ENCODE measurements around the gene PRKCA.
A peak's percentile ranks its signal among the peaks of the same experiment; 100 is the strongest.

Gene PRKCA

GRCh38 chr17:66634193-66634592 lies 331.8 kb downstream of the PRKCA start:
- Histone ChIP-seq H3K4me1 (ENCODE audit: control insufficient read depth, insufficient read depth, low read length) (peaks cover 7% of the 10 kb centered on the region), H3K4me3 (ENCODE audit: low read length) (no peak overlapping the region), H3K9ac (ENCODE audit: low read depth, low read length) (no peak overlapping the region), H3K36me3 (ENCODE audit: insufficient read depth, low read length) (peaks cover 4% of the 10 kb centered on the region), H3K4me2 (ENCODE audit: low read length) (no peak overlapping the region), H3K27me3 (ENCODE audit: control insufficient read depth, insufficient read depth, low read length) (no peaks in the 10 kb centered on the region), H3K9me3 (replicated peaks; ENCODE audit: low read length) (no peaks in the 10 kb centered on the region)

GRCh38 chr17:66635386-66636045 lies 333.1 kb downstream of the PRKCA start:
- Histone ChIP-seq H3K4me1 (ENCODE audit: control insufficient read depth, insufficient read depth, low read length) (peaks cover 7% of the 10 kb centered on the region), H3K9ac (ENCODE audit: low read depth, low read length) (no peak overlapping the region), H3K4me2 (ENCODE audit: low read length) (no peak overlapping the region), H3K27me3 (ENCODE audit: control insufficient read depth, insufficient read depth, low read length) (no peaks in the 10 kb centered on the region), H3K9me3 (replicated peaks; ENCODE audit: low read length) (no peaks in the 10 kb centered on the region), H3K36me3 (ENCODE audit: insufficient read depth, low read length) (peaks cover 4% of the 10 kb centered on the region), H3K4me3 (ENCODE audit: low read length) (no peak overlapping the region)

GRCh38 chr17:66636111-66636510 lies 333.7 kb downstream of the PRKCA start:
- H3K9ac ChIP-seq (ENCODE audit: low read depth, low read length) = no peak overlapping the region
- peaks cover 4% of the 10 kb centered on the region for H3K36me3 ChIP-seq (ENCODE audit: insufficient read depth, low read length)
- H3K9me3 ChIP-seq (replicated peaks; ENCODE audit: low read length) = no peaks in the 10 kb centered on the region
- H3K27me3 ChIP-seq (ENCODE audit: control insufficient read depth, insufficient read depth, low read length) = no peaks in the 10 kb centered on the region
- no peak overlapping the region for H3K4me2 ChIP-seq (ENCODE audit: low read length)
- no peak overlapping the region for H3K4me3 ChIP-seq (ENCODE audit: low read length)
- H3K4me1 ChIP-seq (ENCODE audit: control insufficient read depth, insufficient read depth, low read length) = peaks cover 7% of the 10 kb centered on the region

- peaks cover 7% of the 10 kb centered on the region for H3K36me3 ChIP-seq (ENCODE audit: insufficient read depth, low read length)
- H3K9me3 ChIP-seq (replicated peaks; ENCODE audit: low read length) = no peaks in the 10 kb centered on the region
- peaks cover 7% of the 10 kb centered on the region for H3K4me1 ChIP-seq (ENCODE audit: control insufficient read depth, insufficient read depth, low read length)
- H3K4me3 ChIP-seq (ENCODE audit: low read length) = no peak overlapping the region
- no peak overlapping the region for H3K4me2 ChIP-seq (ENCODE audit: low read length)
- no peak overlapping the region for H3K9ac ChIP-seq (ENCODE audit: low read depth, low read length)
- no peaks in the 10 kb centered on the region for H3K27me3 ChIP-seq (ENCODE audit: control insufficient read depth, insufficient read depth, low read length)
Observed at GRCh38 chr17:66637491-66637890, 335.1 kb downstream of the PRKCA start.

- no peaks in the 10 kb centered on the region for H3K9me3 ChIP-seq (replicated peaks; ENCODE audit: low read length)
- H3K4me3 ChIP-seq (ENCODE audit: low read length) = no peak overlapping the region
- no peak overlapping the region for H3K4me2 ChIP-seq (ENCODE audit: low read length)
- no peaks in the 10 kb centered on the region for H3K27me3 ChIP-seq (ENCODE audit: control insufficient read depth, insufficient read depth, low read length)
- peaks cover 4% of the 10 kb centered on the region for H3K4me1 ChIP-seq (ENCODE audit: control insufficient read depth, insufficient read depth, low read length)
- H3K36me3 ChIP-seq (ENCODE audit: insufficient read depth, low read length) = peaks cover 8% of the 10 kb centered on the region
- H3K9ac ChIP-seq (ENCODE audit: low read depth, low read length) = no peak overlapping the region
Observed at GRCh38 chr17:66638707-66639479, 336.5 kb downstream of the PRKCA start.

GRCh38 chr17:66643815-66644710 lies 341.6 kb downstream of the PRKCA start:
- H3K27me3 ChIP-seq (ENCODE audit: control insufficient read depth, insufficient read depth, low read length) = no peaks in the 10 kb centered on the region
- H3K4me1 ChIP-seq (ENCODE audit: control insufficient read depth, insufficient read depth, low read length) = peaks cover 13% of the 10 kb centered on the region
- no peak overlapping the region for H3K4me3 ChIP-seq (ENCODE audit: low read length)
- no peaks in the 10 kb centered on the region for H3K9me3 ChIP-seq (replicated peaks; ENCODE audit: low read length)
- peaks cover 22% of the 10 kb centered on the region for H3K36me3 ChIP-seq (ENCODE audit: insufficient read depth, low read length)
- H3K9ac ChIP-seq (ENCODE audit: low read depth, low read length) = no peak overlapping the region
- peak overlapping the region; percentile 42 for H3K4me2 ChIP-seq (ENCODE audit: low read length)

GRCh38 chr17:66645259-66645658 lies 342.8 kb downstream of the PRKCA start:
- peaks cover 22% of the 10 kb centered on the region for H3K36me3 ChIP-seq (ENCODE audit: insufficient read depth, low read length)
- H3K9ac ChIP-seq (ENCODE audit: low read depth, low read length) = no peak overlapping the region
- peaks cover 13% of the 10 kb centered on the region for H3K4me1 ChIP-seq (ENCODE audit: control insufficient read depth, insufficient read depth, low read length)
- H3K4me2 ChIP-seq (ENCODE audit: low read length) = no peak overlapping the region
- H3K4me3 ChIP-seq (ENCODE audit: low read length) = no peak overlapping the region
- H3K27me3 ChIP-seq (ENCODE audit: control insufficient read depth, insufficient read depth, low read length) = no peaks in the 10 kb centered on the region
- H3K9me3 ChIP-seq (replicated peaks; ENCODE audit: low read length) = no peaks in the 10 kb centered on the region

- H3K4me3 ChIP-seq (ENCODE audit: low read length) = no peak overlapping the region
- H3K9ac ChIP-seq (ENCODE audit: low read depth, low read length) = no peak overlapping the region
- no peaks in the 10 kb centered on the region for H3K27me3 ChIP-seq (ENCODE audit: control insufficient read depth, insufficient read depth, low read length)
- peaks cover 25% of the 10 kb centered on the region for H3K36me3 ChIP-seq (ENCODE audit: insufficient read depth, low read length)
- H3K4me2 ChIP-seq (ENCODE audit: low read length) = no peak overlapping the region
- peaks cover 13% of the 10 kb centered on the region for H3K4me1 ChIP-seq (ENCODE audit: control insufficient read depth, insufficient read depth, low read length)
- no peaks in the 10 kb centered on the region for H3K9me3 ChIP-seq (replicated peaks; ENCODE audit: low read length)
Observed at GRCh38 chr17:66647391-66647983, 345.1 kb downstream of the PRKCA start.

- H3K4me3 ChIP-seq (ENCODE audit: low read length) = no peak overlapping the region
- no peaks in the 10 kb centered on the region for H3K27me3 ChIP-seq (ENCODE audit: control insufficient read depth, insufficient read depth, low read length)
- H3K4me1 ChIP-seq (ENCODE audit: control insufficient read depth, insufficient read depth, low read length) = peaks cover 22% of the 10 kb centered on the region
- H3K36me3 ChIP-seq (ENCODE audit: insufficient read depth, low read length) = peaks cover 25% of the 10 kb centered on the region
- no peak overlapping the region for H3K4me2 ChIP-seq (ENCODE audit: low read length)
- H3K9ac ChIP-seq (ENCODE audit: low read depth, low read length) = no peak overlapping the region
- H3K9me3 ChIP-seq (replicated peaks; ENCODE audit: low read length) = no peaks in the 10 kb centered on the region
Observed at GRCh38 chr17:66649818-66650543, 347.6 kb downstream of the PRKCA start.

- Histone ChIP-seq H3K4me3 (ENCODE audit: low read length) (no peak overlapping the region), H3K27me3 (ENCODE audit: control insufficient read depth, insufficient read depth, low read length) (no peaks in the 10 kb centered on the region), H3K9me3 (replicated peaks; ENCODE audit: low read length) (no peaks in the 10 kb centered on the region), H3K36me3 (ENCODE audit: insufficient read depth, low read length) (peaks cover 21% of the 10 kb centered on the region), H3K4me2 (ENCODE audit: low read length) (no peak overlapping the region), H3K9ac (ENCODE audit: low read depth, low read length) (no peak overlapping the region), H3K4me1 (ENCODE audit: control insufficient read depth, insufficient read depth, low read length) (peaks cover 27% of the 10 kb centered on the region)
Observed at GRCh38 chr17:66650544-66650877, 348.1 kb downstream of the PRKCA start.
